ENCODE results near the gene ZNF248.

- TF ChIP-seq CTCF (conservative IDR thresholded peaks at IDR 0.05; ENCODE audit: low read length) (no peak), EZH2phosphoT487 (IDR thresholded peaks at IDR 0.05; ENCODE audit: borderline replicate concordance, low read depth, low read length) (no peak)
These were observed 12.8 kb downstream of the ZNF248 start for GRCh38 chr10:37844644-37845043.

Data from OCI-LY7 (cell line).